Upper lobe of left lung (tissue), 6 donors: ENCODE measurements around the gene PLCB1. TPM values are rescaled to one million over a fixed set of nuclear protein-coding genes. Genes with fewer than 3 reads are reported as not detected.

Experiments used
- ATAC-seq, 2 donors: fragments of 200-7000 bp; cut with Tn5 transposase; one replicate each; pipeline ENCODE4 v1.9.1; 2022; ENCODE audit warnings: mild to moderate bottlenecking in 2 of 2, moderate library complexity in 2 of 2; ENCODE audit not compliant: low FRiP score in 2 of 2
- DNase-seq, 2 donors: peaks; one replicate each; pipeline ENCODE4 v3.0.0-alpha.2; 2019 to 2020
- H3K27ac ChIP-seq, 4 donors: fragments of 200-600 bp; sonication (generic); one replicate each; pipeline ENCODE4 v1.5.1; 2016 to 2019
- H3K27me3 ChIP-seq, 4 donors: fragments of 200-600 bp; sonication (generic); one replicate each; pipeline ENCODE4 v1.5.1; 2017 to 2019
- H3K36me3 ChIP-seq, 4 donors: fragments of 200-600 bp; sonication (generic); one replicate each; pipeline ENCODE4 v1.5.1; 2016 to 2019
- H3K4me1 ChIP-seq, 4 donors: fragments of 200-600 bp; sonication (generic); one replicate each; pipeline ENCODE4 v1.5.1; 2018 to 2019
- H3K4me3 ChIP-seq, 4 donors: fragments of 200-600 bp; sonication (generic); one replicate each; pipeline ENCODE4 v1.5.1; 2017 to 2019; ENCODE audit warnings: mild to moderate bottlenecking in 2 of 4, moderate library complexity in 1 of 4
- H3K9me3 ChIP-seq, 4 donors: fragments of 200-600 bp; sonication (generic); one replicate each; pipeline ENCODE4 v1.5.1; 2018 to 2019
- CTCF ChIP-seq, 6 experiments: fragments of 450-650 bp in 4 of 6; fragments of 200-600 bp in 2 of 6; sonication (generic) in 2 of 6; IDR thresholded peaks; one replicate each; pipeline ENCODE4 v1.5.1; 2016 to 2019; ENCODE audit warnings: antibody characterized with exemption in 6 of 6
- EP300 ChIP-seq, 4 donors: sonication (generic); formaldehyde crosslinking; IDR thresholded peaks; one replicate each; pipeline ENCODE4 v1.5.1; 2017; ENCODE audit warnings: antibody characterized with exemption in 4 of 4, control low read depth in 2 of 4
- POLR2A ChIP-seq, 4 donors: fragments of 450-650 bp; IDR thresholded peaks; one replicate each; pipeline ENCODE4 v1.5.1; 2016 to 2017; ENCODE audit warnings: antibody characterized with exemption in 4 of 4, mild to moderate bottlenecking in 2 of 4
- POLR2AphosphoS5 ChIP-seq, 2 donors: sonication (generic); formaldehyde crosslinking; IDR thresholded peaks; one replicate each; pipeline ENCODE4 v1.5.1; 2017; ENCODE audit warnings: antibody characterized with exemption in 2 of 2
- WGBS, 2 donors: methylation state at CpG; one replicate each; pipeline ENCODE4 v1.1.5; 2017 to 2018; 5-methylcytosine and 5-hydroxymethylcytosine counted together
- total RNA-seq, 6 donors: library from RNA; depleted of rRNA in 4 of 6; stranded (reverse); fragments of >200 nt in 4 of 6; gene quantifications; one replicate each; pipeline versions ENCODE4 v1.1.0 to v1.2.1, GENCODE V29; 2016 to 2021
- donor health status: DM: no; HTN: no; CAD: no; lungs with moderate emphysema.
- donor health status: DM: no; HTN: yes; CAD: no; lungs with severe emphysema.

PLCB1 gene
- total RNA-seq, 6 donors from 2014 or later: 4.8 to 26.2 (median 10.7) TPM

DNA sequence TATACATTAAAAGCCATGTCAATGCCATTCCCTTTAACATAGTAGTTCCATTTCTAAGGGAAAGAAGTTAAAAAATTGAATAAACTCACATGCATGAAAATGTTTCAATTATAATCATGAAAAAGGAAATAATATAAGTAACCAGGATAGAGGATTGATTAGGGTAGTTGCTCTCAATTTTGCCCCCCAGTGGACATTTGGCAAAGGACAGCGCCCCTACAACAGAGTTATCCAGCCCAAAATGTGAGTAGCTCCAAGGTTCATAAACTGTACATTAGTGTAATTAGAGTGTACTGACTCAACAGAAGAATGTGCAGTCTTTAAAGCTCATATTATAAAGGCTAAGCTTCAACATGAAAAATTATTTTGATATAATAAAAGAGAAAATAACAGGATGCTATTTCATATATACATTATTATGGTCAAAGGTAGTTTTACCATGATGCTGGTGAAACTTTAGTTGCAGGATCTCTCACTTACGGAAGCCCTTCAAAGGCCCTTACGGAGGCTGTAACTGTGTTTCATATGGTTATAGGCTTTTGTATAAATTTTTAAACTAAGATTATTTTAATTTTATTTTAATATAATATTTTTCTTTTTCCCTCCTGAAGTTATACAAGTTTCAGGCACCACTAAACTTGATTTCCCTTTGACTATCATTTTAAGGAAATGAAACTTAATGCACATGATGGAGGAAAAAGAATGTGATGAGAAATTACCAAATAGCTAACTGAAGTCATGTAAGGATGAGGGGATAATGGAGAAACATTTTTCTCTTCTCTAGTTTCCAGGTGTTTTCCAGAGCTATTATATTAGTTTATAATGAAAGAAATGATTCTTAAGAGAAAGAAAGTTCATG, 403.6 kb downstream of the PLCB1 start:
- H3K27ac ChIP-seq: no peak overlapping the region
- H3K27me3 ChIP-seq: no peaks in the 10 kb centered on the region
- no peak for DNase-seq
- WGBS, 2 donors: 84 to 88% methylated on average over 3 of the region's 3 CpGs
- TF ChIP-seq CTCF (IDR thresholded peaks at IDR 0.05): peak in 1 of 6 experiments; percentile 11
- TF ChIP-seq POLR2AphosphoS5 (IDR thresholded peaks at IDR 0.05): no peak
- no peak for TF ChIP-seq POLR2A (IDR thresholded peaks at IDR 0.05)
- no peak for TF ChIP-seq EP300 (IDR thresholded peaks at IDR 0.05)
- no peak for ATAC-seq
- no peaks in the 10 kb centered on the region for H3K9me3 ChIP-seq
- no peak overlapping the region for H3K4me3 ChIP-seq
- no peaks in the 10 kb centered on the region for H3K36me3 ChIP-seq
- H3K4me1 ChIP-seq: no peaks in the 10 kb centered on the region

DNA sequence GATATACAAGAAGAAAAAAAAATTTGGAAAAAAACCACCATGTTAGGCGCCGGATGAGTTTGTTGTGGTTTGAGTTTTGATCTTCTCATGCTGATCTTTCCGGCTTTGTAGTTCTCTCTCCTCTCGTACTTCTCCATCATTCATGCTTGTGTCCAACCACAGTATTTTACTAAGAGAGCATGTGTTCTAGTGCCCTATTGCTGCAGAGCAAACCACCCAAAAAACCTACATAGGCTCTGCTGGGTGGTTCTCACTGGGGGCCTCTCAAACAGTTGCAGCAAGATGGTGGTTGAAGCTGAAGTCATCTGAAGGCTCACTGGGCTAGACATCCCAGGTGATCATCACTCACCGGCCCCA, 404.2 kb downstream of the PLCB1 start:
- no peaks in the 10 kb centered on the region for H3K27me3 ChIP-seq
- H3K4me3 ChIP-seq: no peak overlapping the region
- no peak overlapping the region for H3K27ac ChIP-seq
- DNase-seq (no peak), ATAC-seq (no peak)
- no peaks in the 10 kb centered on the region for H3K36me3 ChIP-seq
- H3K4me1 ChIP-seq: no peaks in the 10 kb centered on the region
- TF ChIP-seq EP300 (IDR thresholded peaks at IDR 0.05) (no peak), POLR2AphosphoS5 (IDR thresholded peaks at IDR 0.05) (no peak), CTCF (IDR thresholded peaks at IDR 0.05) (no peak), POLR2A (IDR thresholded peaks at IDR 0.05) (no peak)
- 82 to 85% methylated on average over 5 of the region's 5 CpGs for WGBS, 2 donors
- H3K9me3 ChIP-seq: no peaks in the 10 kb centered on the region

DNA sequence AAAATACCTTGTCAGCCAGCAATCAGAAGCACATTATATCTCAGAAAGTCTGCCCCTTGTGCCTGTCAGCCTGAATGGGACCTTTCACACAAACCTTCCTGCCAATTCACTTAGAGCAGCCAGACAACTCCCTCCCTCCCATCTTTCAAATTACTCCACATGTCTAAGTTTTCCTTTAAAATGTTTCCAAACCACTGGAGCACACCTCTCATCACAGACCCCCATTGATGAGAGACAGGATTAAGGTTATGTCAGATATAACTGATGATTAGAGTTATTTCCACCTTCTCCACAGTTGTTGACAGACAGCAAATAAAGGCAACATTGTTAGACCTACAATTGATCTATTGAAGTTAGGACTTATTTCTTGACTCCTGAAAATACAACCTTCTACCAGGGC, 408.4 kb downstream of the PLCB1 start:
- Histone ChIP-seq H3K27me3 (no peaks in the 10 kb centered on the region), H3K4me3 (no peak overlapping the region), H3K9me3 (no peaks in the 10 kb centered on the region), H3K27ac (no peak overlapping the region), H3K36me3 (no peaks in the 10 kb centered on the region), H3K4me1 (no peaks in the 10 kb centered on the region)
- ATAC-seq (no peak), DNase-seq (no peak)
- TF ChIP-seq POLR2AphosphoS5 (IDR thresholded peaks at IDR 0.05) (no peak), POLR2A (IDR thresholded peaks at IDR 0.05) (no peak), EP300 (IDR thresholded peaks at IDR 0.05) (no peak), CTCF (IDR thresholded peaks at IDR 0.05) (no peak)

- ATAC-seq (no peak), DNase-seq (no peak)
- TF ChIP-seq POLR2A (IDR thresholded peaks at IDR 0.05) (no peak), CTCF (IDR thresholded peaks at IDR 0.05) (no peak), POLR2AphosphoS5 (IDR thresholded peaks at IDR 0.05) (no peak)
- no peaks in the 10 kb centered on the region for H3K9me3 ChIP-seq
- H3K27ac ChIP-seq: no peak overlapping the region
- H3K4me1 ChIP-seq: no peaks in the 10 kb centered on the region
- no peaks in the 10 kb centered on the region for H3K36me3 ChIP-seq
- 54 to 67% methylated on average over 9 of the region's 9 CpGs for WGBS, 2 donors
- no peak overlapping the region for H3K4me3 ChIP-seq
- no peaks in the 10 kb centered on the region for H3K27me3 ChIP-seq
Measured at GRCh38 chr20:8542110-8542486, 410.0 kb downstream of the PLCB1 start.

DNA sequence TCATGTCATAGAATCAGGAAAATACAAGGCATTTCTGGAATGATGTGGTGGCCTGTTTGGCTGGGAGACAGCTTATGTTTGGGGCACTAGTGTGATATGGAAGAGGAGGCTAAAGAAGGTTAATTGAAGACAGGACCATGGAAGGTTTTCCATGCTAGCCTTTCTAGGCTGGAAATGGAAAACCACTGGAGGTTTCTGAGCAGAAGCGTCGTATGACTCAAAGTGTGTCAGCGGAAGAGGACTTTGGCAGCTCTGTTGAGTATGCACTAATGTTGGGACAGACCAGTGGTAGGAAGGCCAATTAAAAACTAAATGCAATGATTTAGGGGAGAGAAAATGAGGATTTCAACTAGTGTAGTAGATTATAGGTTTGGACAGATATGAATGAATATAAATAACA, 413.1 kb downstream of the PLCB1 start:
- no peak for TF ChIP-seq CTCF (IDR thresholded peaks at IDR 0.05)
- TF ChIP-seq EP300 (IDR thresholded peaks at IDR 0.05): no peak
- TF ChIP-seq POLR2A (IDR thresholded peaks at IDR 0.05): no peak
- TF ChIP-seq POLR2AphosphoS5 (IDR thresholded peaks at IDR 0.05): no peak
- no peaks in the 10 kb centered on the region for H3K9me3 ChIP-seq
- H3K36me3 ChIP-seq: no peaks in the 10 kb centered on the region
- ATAC-seq (no peak), DNase-seq (no peak)
- no peaks in the 10 kb centered on the region for H3K4me1 ChIP-seq
- 97% methylated on average over 3 of the region's 3 CpGs for WGBS, 2 donors
- H3K27ac ChIP-seq: no peak overlapping the region
- no peaks in the 10 kb centered on the region for H3K27me3 ChIP-seq
- no peak overlapping the region for H3K4me3 ChIP-seq
